SK-N-SH (cell line): ENCODE measurements around the gene ZKSCAN1.

ENCODE experiments used
- CTCF ChIP-seq: fragments of 200-600 bp; sonication (generic); IDR thresholded peaks from 2 replicates; pipeline ENCODE4 v1.6.1; 2017; ENCODE audit warnings: antibody characterized with exemption, mild to moderate bottlenecking, moderate library complexity
- EP300 ChIP-seq, 2 experiments: IDR thresholded peaks; 2 replicates each; pipeline versions ENCODE4 v1.4.0 to v1.6.1; 2012; ENCODE audit warnings: borderline replicate concordance in 1 of 2, low read depth in 1 of 2, low read length in 1 of 2
- EZH2phosphoT487 ChIP-seq: fragments of 200-600 bp; sonication (generic); IDR thresholded peaks from 2 replicates; pipeline ENCODE4 v1.6.1; 2017; ENCODE audit warnings: low read depth, mixed run types, mild to moderate bottlenecking, antibody characterized with exemption, moderate library complexity, borderline replicate concordance
- FOXM1 ChIP-seq: IDR thresholded peaks from 2 replicates; pipeline ENCODE4 v1.4.0; 2012; ENCODE audit warnings: low read depth, mild to moderate bottlenecking
- POLR2AphosphoS5 ChIP-seq: IDR thresholded peaks from 2 replicates; pipeline ENCODE4 v1.6.1; 2012; ENCODE audit warnings: low read depth, low read length
- RAD21 ChIP-seq: IDR thresholded peaks from 2 replicates; pipeline ENCODE4 v1.6.1; 2012; ENCODE audit warnings: mild to moderate bottlenecking, low read length
- REST ChIP-seq: IDR thresholded peaks from 2 replicates; pipeline ENCODE4 v1.6.1; 2012; ENCODE audit warnings: mild to moderate bottlenecking, low read depth, low read length, moderate library complexity

GRCh38 chr7:100061518-100062193, 46.3 kb downstream of the ZKSCAN1 start:
- TF ChIP-seq FOXM1 (no peak), RAD21 (no peak), CTCF (no peak), EZH2phosphoT487 (no peak), REST (no peak), POLR2AphosphoS5 (no peak), EP300 (IDR thresholded peaks at IDR 0.05; ENCODE audit: borderline replicate concordance in 1 of 2, low read depth in 1 of 2, low read length in 1 of 2) (no peak)
